Neural progenitor cell (in vitro differentiated cells): ENCODE data around the gene STARD3NL. TPM values are rescaled to one million over a fixed set of nuclear protein-coding genes. Genes with fewer than 3 reads are reported as not detected.

Experiments used
- DNase-seq: peaks from one replicate; pipeline ENCODE4 v3.0.0-alpha.2; 2016; ENCODE audit warnings: low spot score
- H2AFZ ChIP-seq: fragments of 200-600 bp; sonication (generic); replicated peaks from 2 replicates; pipeline ENCODE4 v1.6.1; 2016; ENCODE audit warnings: antibody characterized with exemption
- H3F3A ChIP-seq: fragments of 200-600 bp; sonication (generic); 2 replicates; pipeline ENCODE4 v1.6.1; 2016; ENCODE audit warnings: antibody characterized with exemption, low read depth
- H3K27ac ChIP-seq: fragments of 200-600 bp; sonication (generic); 2 replicates; pipeline ENCODE4 v1.5.1; 2016; ENCODE audit warnings: mild to moderate bottlenecking
- H3K27me3 ChIP-seq: fragments of 200-600 bp; sonication (generic); 2 replicates; pipeline ENCODE4 v1.6.1; 2016; ENCODE audit warnings: mild to moderate bottlenecking, moderate library complexity
- H3K36me3 ChIP-seq: fragments of 200-600 bp; sonication (generic); 2 replicates; pipeline ENCODE4 v1.5.1; 2016
- H3K4me1 ChIP-seq: fragments of 200-600 bp; sonication (generic); 2 replicates; pipeline ENCODE4 v1.6.1; 2016; ENCODE audit warnings: mixed run types
- H3K4me2 ChIP-seq: fragments of 200-600 bp; sonication (generic); 2 replicates; pipeline ENCODE4 v1.6.1; 2016
- H3K4me3 ChIP-seq: fragments of 200-600 bp; sonication (generic); 2 replicates; pipeline ENCODE4 v1.5.1; 2016
- H3K79me2 ChIP-seq: fragments of 200-600 bp; sonication (generic); 2 replicates; pipeline ENCODE4 v1.6.1; 2016; ENCODE audit warnings: low read depth
- H3K9ac ChIP-seq: fragments of 200-600 bp; sonication (generic); 2 replicates; pipeline ENCODE4 v1.6.1; 2016
- H3K9me3 ChIP-seq: fragments of 200-600 bp; sonication (generic); 2 replicates; pipeline ENCODE4 v1.5.1; 2016; ENCODE audit warnings: low read depth
- H4K20me1 ChIP-seq: fragments of 200-600 bp; sonication (generic); 2 replicates; pipeline ENCODE4 v1.6.1; 2016; ENCODE audit warnings: low read depth
- H3K27ac Mint-ChIP-seq: 3 replicates; pipeline ENCODE4 v1.8.0; 2021; ENCODE audit warnings: mixed read lengths
- H3K27me3 Mint-ChIP-seq: 2 replicates; pipeline ENCODE4 v1.8.0; 2022; ENCODE audit warnings: low read depth, mild to moderate bottlenecking, inconsistent platforms, moderate library complexity, mixed read lengths; ENCODE audit not compliant: insufficient read depth
- H3K36me3 Mint-ChIP-seq: 3 replicates; pipeline ENCODE4 v1.8.0; 2021; ENCODE audit warnings: mixed read lengths
- H3K4me1 Mint-ChIP-seq: 3 replicates; pipeline ENCODE4 v1.8.0; 2021; ENCODE audit warnings: mixed read lengths
- H3K4me3 Mint-ChIP-seq: 3 replicates; pipeline ENCODE4 v1.8.0; 2021; ENCODE audit warnings: mild to moderate bottlenecking, moderate library complexity, mixed read lengths
- H3K9me3 Mint-ChIP-seq: 3 replicates; pipeline ENCODE4 v1.8.0; 2020; ENCODE audit warnings: mixed read lengths
- EZH2 ChIP-seq: fragments of 200-600 bp; sonication (generic); IDR thresholded peaks from 2 replicates; pipeline ENCODE4 v1.6.1; 2017; ENCODE audit warnings: antibody characterized with exemption, mild to moderate bottlenecking, moderate library complexity
- EZH2phosphoT487 ChIP-seq: fragments of 200-600 bp; sonication (generic); IDR thresholded peaks from 2 replicates; pipeline ENCODE4 v1.6.1; 2017; ENCODE audit warnings: antibody characterized with exemption
- total RNA-seq: library from RNA; depleted of rRNA; stranded (reverse); fragments of >200 nt; gene quantifications from 2 replicates; pipeline ENCODE4 v1.2.3, GENCODE V29; 2015; ENCODE audit warnings: low replicate concordance
- TF ChIP-seq, protein P1 (sequence below): fragments of 200-600 bp; sonication (generic); IDR thresholded peaks from 2 replicates; pipeline ENCODE4 v1.5.1; 2017; ENCODE audit warnings: antibody characterized with exemption, mild to moderate bottlenecking

STARD3NL gene
- total RNA-seq, 1 donor from 2014 or later: 121 TPM

DNA sequence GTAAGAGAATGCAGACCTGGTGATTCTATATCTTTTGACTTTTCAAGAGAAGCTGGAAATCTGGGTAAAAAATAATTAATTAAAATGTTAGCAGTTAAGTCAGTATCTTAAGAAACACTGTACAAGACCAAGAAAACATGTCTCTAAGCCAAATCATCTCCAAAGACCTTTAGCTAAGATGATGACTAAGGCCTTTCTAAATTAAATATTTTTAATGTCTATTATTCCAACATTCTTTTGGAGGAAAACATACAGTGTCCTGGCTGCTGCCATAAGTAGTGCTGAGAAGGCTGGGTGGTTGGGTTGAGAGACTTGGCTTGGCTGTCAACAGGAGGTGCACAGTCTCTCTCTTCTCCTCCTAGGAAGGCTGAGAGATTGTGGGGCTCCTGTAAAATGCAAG lies 20.3 kb downstream of the STARD3NL start:
- peaks cover 16% of the 10 kb centered on the region for H3K36me3 Mint-ChIP-seq
- H3K79me2 ChIP-seq: peaks cover 81% of the 10 kb centered on the region
- H3K4me2 ChIP-seq: no peak overlapping the region
- no peak overlapping the region for H3K4me3 Mint-ChIP-seq
- H2AFZ ChIP-seq: no peak overlapping the region
- H3K36me3 ChIP-seq: no peaks in the 10 kb centered on the region
- H3K4me1 Mint-ChIP-seq: no peaks in the 10 kb centered on the region
- no peak overlapping the region for H3K27ac ChIP-seq
- peaks cover 10% of the 10 kb centered on the region for H3K9me3 Mint-ChIP-seq
- peaks cover 49% of the 10 kb centered on the region for H4K20me1 ChIP-seq
- no peak overlapping the region for H3K4me3 ChIP-seq
- no peak overlapping the region for H3K9ac ChIP-seq
- H3K27me3 Mint-ChIP-seq: no peaks in the 10 kb centered on the region
- H3K9me3 ChIP-seq: no peaks in the 10 kb centered on the region
- no peak for TF ChIP-seq EZH2
- TF ChIP-seq, protein P1, sequence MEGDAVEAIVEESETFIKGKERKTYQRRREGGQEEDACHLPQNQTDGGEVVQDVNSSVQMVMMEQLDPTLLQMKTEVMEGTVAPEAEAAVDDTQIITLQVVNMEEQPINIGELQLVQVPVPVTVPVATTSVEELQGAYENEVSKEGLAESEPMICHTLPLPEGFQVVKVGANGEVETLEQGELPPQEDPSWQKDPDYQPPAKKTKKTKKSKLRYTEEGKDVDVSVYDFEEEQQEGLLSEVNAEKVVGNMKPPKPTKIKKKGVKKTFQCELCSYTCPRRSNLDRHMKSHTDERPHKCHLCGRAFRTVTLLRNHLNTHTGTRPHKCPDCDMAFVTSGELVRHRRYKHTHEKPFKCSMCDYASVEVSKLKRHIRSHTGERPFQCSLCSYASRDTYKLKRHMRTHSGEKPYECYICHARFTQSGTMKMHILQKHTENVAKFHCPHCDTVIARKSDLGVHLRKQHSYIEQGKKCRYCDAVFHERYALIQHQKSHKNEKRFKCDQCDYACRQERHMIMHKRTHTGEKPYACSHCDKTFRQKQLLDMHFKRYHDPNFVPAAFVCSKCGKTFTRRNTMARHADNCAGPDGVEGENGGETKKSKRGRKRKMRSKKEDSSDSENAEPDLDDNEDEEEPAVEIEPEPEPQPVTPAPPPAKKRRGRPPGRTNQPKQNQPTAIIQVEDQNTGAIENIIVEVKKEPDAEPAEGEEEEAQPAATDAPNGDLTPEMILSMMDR: no peak
- no peak for TF ChIP-seq EZH2phosphoT487
- H3F3A ChIP-seq: no peaks in the 10 kb centered on the region
- no peak for DNase-seq
- no peaks in the 10 kb centered on the region for H3K4me1 ChIP-seq
- H3K27me3 ChIP-seq: no peaks in the 10 kb centered on the region
- H3K27ac Mint-ChIP-seq: no peak overlapping the region

DNA sequence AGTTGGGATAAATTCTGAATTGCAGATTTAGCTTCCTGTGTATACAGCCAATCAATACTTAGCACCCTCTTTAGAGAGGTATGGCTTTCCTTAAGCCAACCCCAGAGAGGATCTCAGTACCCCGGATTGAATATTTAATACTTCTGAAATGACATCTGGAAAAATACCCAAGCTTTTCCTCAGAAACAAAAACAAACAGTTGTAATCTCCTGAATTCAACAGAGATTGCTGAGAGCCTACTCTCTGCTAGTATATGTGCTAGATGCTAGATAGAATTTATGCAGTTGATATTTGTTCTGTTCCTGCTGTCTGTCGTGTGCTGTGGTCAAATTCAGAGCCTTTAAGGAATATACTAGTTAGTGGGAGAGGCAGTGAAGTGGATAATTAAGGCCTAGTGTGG lies 21.1 kb downstream of the STARD3NL start:
- Mint-ChIP-seq H3K4me1 (no peaks in the 10 kb centered on the region), H3K36me3 (peaks cover 22% of the 10 kb centered on the region), H3K27me3 (no peaks in the 10 kb centered on the region), H3K9me3 (peaks cover 16% of the 10 kb centered on the region), H3K27ac (no peak overlapping the region), H3K4me3 (no peak overlapping the region)
- Histone ChIP-seq H3K36me3 (no peaks in the 10 kb centered on the region), H4K20me1 (peaks cover 49% of the 10 kb centered on the region), H3K9me3 (no peaks in the 10 kb centered on the region), H3K79me2 (peaks cover 73% of the 10 kb centered on the region), H3K27me3 (no peaks in the 10 kb centered on the region), H3K9ac (no peak overlapping the region), H3K4me2 (no peak overlapping the region), H3K4me3 (no peak overlapping the region), H3F3A (no peaks in the 10 kb centered on the region), H3K4me1 (no peaks in the 10 kb centered on the region), H3K27ac (no peak overlapping the region), H2AFZ (no peak overlapping the region)
- TF ChIP-seq, protein P1: no peak
- no peak for TF ChIP-seq EZH2
- TF ChIP-seq EZH2phosphoT487: no peak
- DNase-seq: no peak

- no peak overlapping the region for H3K27ac ChIP-seq
- H4K20me1 ChIP-seq: peaks cover 45% of the 10 kb centered on the region
- Mint-ChIP-seq H3K9me3 (peaks cover 17% of the 10 kb centered on the region), H3K4me3 (no peak overlapping the region), H3K27me3 (no peaks in the 10 kb centered on the region), H3K27ac (no peak overlapping the region), H3K36me3 (peaks cover 23% of the 10 kb centered on the region), H3K4me1 (no peaks in the 10 kb centered on the region)
- no peaks in the 10 kb centered on the region for H3K36me3 ChIP-seq
- DNase-seq: no peak
- no peaks in the 10 kb centered on the region for H3K9me3 ChIP-seq
- H3K9ac ChIP-seq: no peak overlapping the region
- H3K27me3 ChIP-seq: no peaks in the 10 kb centered on the region
- H2AFZ ChIP-seq: no peak overlapping the region
- no peaks in the 10 kb centered on the region for H3K4me1 ChIP-seq
- TF ChIP-seq EZH2 (no peak), EZH2phosphoT487 (no peak)
- no peak overlapping the region for H3K4me3 ChIP-seq
- H3K79me2 ChIP-seq: peaks cover 66% of the 10 kb centered on the region
- no peaks in the 10 kb centered on the region for H3F3A ChIP-seq
- no peak overlapping the region for H3K4me2 ChIP-seq
Measured at GRCh38 chr7:38199782-38200181, 21.7 kb downstream of the STARD3NL start.

DNA sequence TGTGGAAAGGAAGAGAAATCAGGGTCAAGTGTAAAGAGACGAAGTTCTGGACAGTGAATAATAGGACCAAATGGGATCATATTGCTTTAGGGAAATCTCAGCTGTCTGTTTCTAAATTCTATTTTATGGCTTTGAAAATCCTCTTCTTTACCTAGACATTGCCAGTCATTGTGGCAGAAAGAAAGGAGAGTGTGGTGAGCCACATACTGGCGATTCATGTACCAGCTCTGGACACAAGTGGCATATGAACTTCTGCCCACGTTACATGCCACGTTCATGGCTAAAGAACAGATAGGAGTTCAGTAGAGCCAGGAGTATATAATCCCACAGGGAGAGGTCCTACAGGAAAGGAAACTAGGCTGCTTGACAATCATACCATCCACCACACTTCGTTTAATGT lies 28.0 kb downstream of the STARD3NL start:
- H4K20me1 ChIP-seq: peaks cover 3% of the 10 kb centered on the region

More for the DNA sequence above, 28.0 kb downstream of the STARD3NL start:
- Histone ChIP-seq H3K79me2 (peaks cover 13% of the 10 kb centered on the region), H3K9me3 (no peaks in the 10 kb centered on the region), H3K4me2 (no peak overlapping the region), H2AFZ (no peak overlapping the region), H3K27ac (no peak overlapping the region), H3K4me1 (no peaks in the 10 kb centered on the region), H3K9ac (no peak overlapping the region), H3K27me3 (no peaks in the 10 kb centered on the region), H3F3A (no peaks in the 10 kb centered on the region), H3K4me3 (no peak overlapping the region), H3K36me3 (no peaks in the 10 kb centered on the region)
- TF ChIP-seq, protein P1: no peak
- H3K4me1 Mint-ChIP-seq: peaks cover under 1% of the 10 kb centered on the region
- no peaks in the 10 kb centered on the region for H3K27me3 Mint-ChIP-seq
- DNase-seq: no peak
- H3K9me3 Mint-ChIP-seq: peaks cover 17% of the 10 kb centered on the region
- peaks cover 40% of the 10 kb centered on the region for H3K36me3 Mint-ChIP-seq
- H3K4me3 Mint-ChIP-seq: no peak overlapping the region
- no peak overlapping the region for H3K27ac Mint-ChIP-seq
